NCI-H1694 treated with DMSO at 0.1 percent for 48 hours (cell line): ENCODE results near the gene CCP110.

Experiments
- DNase-seq: peaks from one replicate; lab custom pipeline; 2025; lab: John Stamatoyannopoulos, UW

The CCP110 gene

DNA sequence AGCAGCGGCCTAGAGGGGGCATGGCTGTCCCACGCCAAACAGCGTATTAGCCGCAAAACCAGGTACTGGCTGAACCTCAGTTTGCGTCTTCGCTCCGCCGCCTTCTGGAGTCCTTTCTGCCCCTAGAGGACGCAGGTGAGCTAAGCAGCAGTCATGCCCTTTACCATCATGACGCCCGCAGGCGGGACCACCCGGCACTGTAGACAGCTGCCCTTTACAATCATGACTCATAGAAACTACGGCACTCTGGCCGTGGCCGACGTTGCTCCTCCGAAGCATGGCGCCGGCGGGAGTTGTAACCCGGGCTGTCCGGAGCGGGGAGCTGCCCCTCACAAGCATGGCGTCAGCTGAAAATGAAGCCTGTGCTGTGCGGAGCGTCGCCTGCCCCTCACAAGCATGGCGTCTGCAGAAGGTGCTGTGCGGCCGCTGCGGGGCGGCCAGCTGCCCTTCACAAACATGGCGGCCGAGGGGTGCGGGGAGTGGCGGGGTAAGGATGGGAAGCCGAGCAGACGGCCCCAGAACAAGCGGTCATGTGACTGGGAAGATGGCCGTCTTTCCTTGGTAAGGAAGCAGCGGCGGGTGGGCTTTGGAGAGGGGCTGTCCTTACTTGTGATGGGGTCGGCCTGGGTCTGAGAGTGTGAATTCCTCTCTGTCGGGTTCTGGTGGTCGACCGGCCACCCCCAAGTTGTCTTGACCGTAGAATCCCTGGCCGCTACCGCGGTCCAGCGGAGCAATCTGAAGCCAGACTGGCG, 31.6 kb downstream of the CCP110 start, which contains the start of gene VPS35L:
Gene VPS35L (plus strand): TSS at position 518 of the 752 bp plus-strand sequence. CDS start 27 bp downstream, at position 545.
- DNase-seq, result peak; percentile 92

DNA sequence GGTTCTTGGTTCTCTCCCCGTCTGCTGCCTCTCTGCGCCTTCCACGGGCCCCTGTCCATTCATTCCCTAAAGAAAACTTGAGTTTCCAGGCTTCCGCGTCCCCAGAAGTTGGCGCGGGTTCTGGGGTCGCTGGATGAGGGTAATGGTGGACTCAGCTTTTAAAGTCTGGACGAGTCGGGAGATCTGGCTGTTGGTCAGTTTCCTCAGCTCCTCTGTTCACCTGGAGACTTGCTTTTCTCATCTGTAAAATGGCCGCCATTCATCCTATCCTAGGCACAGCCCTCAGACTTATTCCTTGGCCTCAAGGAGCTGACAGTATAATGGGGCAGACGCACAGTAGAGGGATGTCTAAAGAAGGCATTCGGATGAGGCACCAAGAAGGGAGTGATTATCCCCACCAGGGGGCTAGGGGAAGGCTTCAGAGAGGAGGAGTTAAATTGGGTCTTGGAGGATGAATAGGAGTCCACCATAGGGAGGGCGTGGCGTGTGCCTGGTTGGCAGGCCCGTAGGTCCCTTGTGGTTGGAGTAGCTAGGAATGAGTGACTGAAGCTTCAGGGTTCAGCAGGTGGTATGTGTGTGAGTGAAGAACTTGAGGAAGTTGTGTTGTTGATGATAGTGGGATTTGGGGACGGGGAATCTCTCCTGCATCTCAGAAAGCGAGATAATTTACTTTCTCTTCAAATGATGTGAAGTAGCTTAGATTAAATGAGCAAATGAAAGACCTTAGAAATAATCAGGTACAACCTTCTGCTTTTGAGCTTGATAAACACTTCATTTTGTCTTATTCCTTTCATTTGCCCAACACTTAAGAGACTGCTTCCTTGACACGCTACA, 32.4 kb downstream of the CCP110 start:
- no peak for DNase-seq

DNA sequence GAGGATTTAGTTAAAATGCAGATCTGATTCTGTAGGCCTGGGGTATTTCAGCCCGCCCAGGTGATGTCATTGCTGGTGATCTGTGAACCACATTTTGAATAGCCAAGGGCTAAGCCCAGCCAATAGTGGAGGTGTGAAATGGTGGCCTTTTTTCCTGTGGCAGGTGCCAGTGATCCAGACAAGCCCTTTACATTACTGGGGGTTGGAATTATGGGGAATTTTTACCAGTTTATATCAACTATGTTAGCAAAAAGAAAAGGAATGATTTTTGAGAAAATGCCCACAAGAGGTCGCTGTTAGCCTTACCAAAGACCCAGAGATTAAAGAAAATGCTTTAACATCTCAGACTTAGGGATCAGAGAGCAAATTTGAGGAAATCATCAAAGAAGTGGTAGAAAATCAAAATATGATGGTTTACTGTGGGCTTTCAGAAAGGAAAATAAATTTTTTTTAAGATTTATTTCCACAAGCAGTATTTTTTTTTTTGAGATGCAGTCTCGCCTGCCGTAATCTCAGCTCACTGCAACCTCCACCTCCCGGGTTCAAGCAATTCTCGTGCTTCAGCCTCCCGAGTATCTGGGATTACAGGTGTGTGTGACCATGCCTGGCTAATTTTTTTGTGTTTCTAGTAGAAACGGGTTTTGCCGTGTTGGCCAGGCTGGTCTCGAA, 35.6 kb downstream of the CCP110 start:
- peak; percentile 54 for DNase-seq

DNA sequence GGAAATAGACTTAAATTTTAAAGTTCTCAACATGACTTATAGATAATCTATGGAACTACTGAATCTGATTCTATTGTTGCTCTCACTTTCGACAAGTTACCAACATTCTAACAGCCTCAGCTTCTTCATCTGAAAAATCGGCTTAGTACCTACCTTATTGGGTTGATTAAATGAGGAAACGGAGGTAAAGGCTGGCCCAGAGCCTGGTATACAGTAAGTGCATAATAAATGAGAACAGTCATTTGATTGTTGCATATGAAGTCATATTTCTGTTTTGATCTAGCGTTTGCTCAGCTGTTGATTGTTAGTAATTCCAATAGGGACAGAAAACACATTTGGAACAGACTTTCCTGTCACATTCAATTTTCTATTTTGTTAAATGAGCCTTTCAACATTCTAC, 36.3 kb downstream of the CCP110 start:
- DNase-seq, result no peak

DNA sequence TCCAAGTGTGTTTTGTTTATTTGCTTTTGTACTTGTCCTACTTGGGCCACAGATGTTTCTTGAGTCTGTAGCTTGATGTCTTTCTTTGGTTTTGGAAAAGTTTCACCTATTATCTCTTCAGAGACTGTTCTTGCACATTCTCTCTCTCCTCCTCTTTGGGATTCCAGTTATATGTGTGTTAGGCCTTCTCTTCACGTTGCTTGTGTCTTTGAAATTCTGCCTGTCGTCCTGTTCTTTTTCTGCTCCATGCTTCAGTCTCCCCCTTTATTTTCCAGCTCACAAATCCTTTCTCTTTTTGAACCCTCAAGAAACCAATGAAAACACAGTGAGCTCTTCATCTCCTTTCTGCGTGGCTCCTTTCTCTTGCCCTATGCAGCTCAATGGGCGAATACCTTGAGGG, 39.6 kb downstream of the CCP110 start:
- no peak for DNase-seq

DNA sequence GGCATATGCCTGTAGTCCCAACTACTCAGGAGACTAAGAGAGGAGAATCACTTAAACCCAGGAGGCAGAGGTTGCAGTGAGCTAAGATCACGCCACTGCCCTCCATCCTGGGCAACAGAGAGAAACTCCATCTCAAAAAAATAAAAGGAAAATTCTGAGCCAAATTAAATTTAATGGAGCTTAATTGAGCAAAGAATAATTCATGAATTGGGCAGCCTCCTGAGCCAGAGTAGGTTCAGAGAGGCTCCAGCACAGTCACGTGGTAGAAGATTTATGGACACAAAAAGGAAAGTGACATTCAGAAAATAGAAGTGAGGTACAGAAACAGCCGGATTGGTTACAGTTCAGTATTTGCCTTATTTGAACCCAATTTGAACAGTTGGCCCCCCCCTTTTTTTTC, 42.6 kb downstream of the CCP110 start:
- no peak for DNase-seq

DNA sequence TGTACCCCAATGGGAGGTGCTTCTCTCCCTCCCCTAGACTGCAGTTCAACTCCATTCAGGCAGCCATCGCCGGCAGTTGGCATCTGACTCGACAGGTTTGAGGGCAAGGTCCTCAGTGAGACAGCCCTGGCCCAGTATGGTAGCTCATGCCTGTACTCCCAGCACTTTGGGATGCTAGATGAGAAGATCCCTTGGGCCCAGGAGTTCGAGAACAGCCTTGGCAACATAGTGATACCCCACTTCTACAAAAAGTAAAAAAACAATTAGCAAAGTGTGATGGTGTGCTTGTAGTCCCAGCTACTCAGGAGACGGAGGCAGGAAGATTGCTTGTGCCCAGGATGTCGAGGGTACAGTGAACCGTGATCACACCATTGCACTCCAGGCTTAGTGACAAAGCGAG, 43.8 kb downstream of the CCP110 start:
- DNase-seq, result no peak

DNA sequence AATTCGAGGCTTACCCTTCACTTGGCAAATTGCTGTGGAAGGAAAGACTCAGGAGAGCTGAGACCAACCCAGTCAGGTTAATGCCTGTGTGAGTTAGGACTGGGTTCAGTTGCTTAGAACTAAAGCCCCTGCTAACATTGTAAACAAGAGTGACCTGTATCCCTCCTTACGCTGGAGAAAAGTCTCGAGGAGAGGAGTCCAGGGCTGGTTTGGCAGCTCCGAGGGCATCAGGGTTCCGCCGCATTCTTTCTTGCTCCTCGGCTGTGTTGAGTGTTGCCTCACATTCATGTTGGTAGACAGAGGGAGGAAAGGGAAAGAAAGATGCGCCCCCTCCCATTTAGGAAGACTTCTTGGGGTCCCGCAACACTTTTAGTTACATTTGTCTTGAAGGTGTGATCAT, 50.3 kb downstream of the CCP110 start:
- no peak for DNase-seq

DNA sequence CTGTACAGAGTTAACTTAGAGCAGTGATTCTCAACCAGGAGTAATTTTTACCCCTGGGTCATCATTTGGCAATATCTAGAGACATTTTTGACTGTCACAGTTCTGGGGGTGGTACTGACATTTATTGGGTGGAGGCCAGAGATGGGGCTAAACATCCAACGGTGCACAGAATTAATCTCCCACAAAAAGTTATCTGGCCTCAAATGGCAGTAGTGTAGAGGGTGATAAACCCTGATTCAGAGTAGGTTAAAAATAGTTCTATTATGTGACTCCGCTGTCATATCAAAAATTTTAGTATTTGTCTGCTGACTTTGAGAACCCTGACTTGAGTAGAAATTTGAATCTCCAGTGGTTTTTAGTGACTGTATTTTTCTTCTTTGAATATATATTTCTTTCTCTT, 50.9 kb downstream of the CCP110 start:
- DNase-seq, result no peak

DNA sequence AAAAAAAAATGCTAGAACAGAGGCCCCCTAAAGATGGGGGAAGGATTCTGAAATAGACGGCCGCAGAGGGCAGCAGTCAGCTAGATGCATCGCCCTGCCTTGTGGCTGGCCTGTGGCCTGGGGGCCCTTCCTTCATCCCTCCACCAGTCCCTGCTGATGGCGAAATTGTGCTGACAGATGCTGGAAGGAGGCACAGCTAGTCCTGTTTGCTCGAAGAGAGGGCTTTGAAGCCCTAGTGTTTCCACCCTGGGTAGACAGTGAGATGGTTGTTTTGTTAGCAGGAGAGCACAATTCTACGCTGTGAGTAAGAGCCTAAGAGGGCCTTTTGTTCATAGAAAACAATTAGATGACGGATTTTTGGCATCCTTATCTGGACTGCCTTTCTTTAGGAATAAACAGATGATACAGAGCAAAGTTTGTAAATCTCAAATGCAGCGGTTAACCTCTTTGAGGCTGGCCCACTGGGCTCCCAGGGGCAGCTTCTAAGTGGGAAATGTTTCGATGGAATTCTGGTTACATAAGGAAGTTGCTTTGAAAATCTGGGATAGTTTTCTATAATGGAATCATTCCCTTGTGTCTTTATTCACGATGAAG, 54.7 kb downstream of the CCP110 start:
- no peak for DNase-seq

DNA sequence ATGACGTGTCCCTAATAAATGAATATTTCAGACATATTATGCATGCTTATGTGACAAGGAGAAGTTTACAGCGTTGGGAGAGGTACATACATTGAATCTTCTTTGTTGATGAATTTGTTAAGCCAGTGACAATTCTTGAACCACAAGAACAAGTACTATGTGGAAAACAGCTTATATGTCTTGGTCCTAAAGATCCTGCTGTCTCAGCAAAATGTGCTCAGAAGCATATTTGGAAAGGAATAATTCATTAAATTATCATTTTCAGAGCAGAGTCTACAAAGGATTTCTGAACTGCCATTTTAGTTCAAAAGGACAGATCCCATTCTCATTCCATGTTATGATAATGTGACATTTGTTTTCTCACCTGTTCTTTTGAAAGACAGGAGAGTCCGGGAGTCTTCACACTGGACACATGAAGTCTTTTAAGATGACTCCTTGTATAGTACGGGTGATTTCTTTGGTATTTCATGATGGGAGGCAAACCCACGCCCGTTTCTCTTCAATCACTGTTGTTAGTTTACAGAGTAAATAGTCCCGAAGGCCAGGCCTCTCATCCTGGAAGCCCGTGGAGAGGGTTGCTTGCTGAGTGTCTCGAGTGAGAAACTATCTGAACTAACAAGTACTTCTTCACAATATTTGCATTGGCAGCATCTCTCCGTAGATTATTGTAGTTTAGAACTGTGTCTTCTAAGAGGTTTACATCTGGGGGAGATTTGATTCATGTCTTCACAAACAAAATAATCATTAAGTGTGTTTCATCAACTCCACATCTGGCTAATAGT, 58.5 kb downstream of the CCP110 start:
- no peak for DNase-seq

DNA sequence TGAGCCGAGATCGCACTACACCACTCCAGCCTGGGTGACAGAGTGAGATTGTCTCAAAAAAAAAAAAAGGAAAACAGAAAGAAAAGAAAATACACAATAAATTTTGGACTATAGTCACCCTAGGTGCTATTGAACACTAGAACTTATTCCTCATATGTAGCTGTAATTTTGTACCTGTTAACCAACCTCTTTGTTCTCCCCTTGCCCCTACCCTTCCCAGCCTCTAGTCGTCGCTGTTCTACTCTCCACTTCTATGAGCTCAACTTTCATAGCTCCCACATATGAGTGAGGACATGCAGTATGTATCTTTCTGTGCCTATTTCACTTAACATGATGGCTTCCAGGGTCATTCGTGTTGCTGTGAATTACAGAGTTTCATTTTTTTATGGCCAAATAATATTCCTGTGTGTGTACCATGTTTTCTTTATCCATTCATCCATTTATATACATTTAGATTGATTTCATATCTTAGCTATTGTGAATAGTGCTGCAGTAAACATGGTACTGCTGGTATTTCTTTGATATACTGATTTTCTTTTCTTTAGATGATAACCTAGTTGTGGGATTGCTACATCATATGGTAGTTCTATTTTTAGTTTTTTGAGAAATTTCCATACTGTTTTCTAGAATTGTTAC, 60.0 kb downstream of the CCP110 start:
- peak; percentile 70 for DNase-seq

DNA sequence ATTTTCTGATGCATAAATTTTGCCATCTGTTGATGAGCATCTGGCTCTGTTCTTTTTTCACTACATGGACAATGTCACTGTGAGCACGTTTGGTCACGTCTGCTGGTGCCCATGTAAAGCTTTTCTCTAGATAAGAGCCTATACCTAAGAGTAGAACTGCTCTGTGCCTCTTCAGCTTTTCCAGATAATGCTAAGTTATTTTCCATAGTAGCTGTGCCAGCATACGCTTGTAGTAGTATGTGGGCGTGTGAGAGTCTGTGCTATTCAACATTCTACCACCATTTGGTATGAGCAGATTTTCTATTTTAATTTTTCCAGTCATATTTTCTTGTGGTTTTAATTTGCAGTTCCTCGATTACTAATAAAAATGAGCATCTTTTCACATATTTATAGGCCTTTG, 64.9 kb downstream of the CCP110 start:
- DNase-seq, result peak; percentile 89

DNA sequence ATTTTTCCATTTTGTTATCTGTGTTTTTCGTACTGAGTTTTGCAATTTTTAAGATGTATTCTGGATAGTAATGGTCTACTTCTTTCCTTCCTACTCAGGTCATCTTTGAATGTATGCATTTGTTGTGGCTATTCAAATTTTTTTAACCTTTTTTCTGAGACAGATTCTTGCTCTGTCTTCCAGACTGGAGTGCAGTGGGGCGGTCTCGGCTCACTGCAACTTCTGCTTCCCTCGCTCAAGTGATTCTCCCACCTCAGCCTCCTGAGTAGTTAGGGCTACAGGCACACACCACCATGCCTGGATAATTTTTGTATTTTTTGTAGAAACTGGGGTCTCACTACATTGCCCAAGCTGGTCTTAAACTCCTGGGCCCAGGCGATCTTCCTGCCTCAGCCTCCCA, 65.4 kb downstream of the CCP110 start:
- no peak for DNase-seq

DNA sequence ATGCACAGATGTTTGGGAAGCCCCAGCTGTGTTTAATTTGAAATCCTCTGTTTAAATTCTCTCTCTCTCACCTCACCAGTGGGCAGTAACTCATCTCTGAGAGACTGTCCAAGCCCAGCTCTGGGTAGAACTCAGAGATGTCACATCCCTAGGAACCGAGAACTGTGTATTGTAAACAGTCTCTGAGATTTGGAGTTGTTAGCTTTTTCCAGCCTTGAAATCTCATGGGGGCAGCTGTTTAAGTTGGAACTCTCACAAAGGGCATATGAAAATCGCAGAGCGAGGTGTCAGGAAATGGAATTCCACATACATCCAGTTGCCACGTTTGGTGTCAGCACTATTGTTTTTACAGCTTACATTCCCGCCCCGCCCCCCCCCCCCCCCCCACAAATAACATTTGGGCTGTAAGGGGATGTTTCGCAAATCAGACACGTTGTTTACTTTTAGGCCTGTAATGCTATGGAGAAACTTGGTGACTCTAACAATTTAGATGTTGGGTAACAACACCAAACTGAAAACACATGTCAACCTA, 66.1 kb downstream of the CCP110 start:
- DNase-seq, result peak; percentile 0

DNA sequence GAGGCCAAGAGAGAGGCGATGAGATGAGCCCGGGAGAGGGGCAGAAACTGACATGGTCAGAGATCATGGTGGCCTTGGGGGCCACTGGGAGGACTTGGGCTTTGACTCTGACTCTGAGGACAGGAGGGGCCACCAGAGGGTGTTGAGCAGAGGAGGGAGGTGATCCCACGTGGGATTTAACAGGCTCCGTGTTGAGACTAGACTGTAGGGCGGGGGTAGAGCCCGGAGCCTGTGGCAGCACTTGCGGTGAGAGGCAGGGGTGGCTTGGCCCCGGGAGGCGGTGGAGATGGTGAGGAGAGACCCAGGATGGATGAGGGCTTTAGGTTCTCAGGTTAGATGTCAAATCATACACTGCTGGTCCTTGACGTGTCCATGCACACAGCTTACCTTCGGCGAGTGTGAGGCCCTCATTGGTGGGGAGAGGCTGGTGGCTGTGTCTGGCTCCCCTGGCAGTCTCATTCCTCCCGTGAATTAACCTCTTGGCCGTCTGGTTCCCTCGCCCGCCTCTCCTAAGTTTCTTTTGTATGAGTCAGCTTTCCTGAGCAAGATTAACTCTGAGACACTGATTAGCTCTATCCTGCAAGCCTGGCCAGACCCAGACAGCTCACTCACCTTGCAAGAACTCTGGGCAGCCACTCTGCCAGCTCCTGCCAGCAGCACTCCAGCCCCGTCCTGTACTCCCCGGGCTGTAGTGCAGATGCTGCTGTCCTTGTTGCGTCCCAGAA, 71.5 kb downstream of the CCP110 start:
- no peak for DNase-seq

DNA sequence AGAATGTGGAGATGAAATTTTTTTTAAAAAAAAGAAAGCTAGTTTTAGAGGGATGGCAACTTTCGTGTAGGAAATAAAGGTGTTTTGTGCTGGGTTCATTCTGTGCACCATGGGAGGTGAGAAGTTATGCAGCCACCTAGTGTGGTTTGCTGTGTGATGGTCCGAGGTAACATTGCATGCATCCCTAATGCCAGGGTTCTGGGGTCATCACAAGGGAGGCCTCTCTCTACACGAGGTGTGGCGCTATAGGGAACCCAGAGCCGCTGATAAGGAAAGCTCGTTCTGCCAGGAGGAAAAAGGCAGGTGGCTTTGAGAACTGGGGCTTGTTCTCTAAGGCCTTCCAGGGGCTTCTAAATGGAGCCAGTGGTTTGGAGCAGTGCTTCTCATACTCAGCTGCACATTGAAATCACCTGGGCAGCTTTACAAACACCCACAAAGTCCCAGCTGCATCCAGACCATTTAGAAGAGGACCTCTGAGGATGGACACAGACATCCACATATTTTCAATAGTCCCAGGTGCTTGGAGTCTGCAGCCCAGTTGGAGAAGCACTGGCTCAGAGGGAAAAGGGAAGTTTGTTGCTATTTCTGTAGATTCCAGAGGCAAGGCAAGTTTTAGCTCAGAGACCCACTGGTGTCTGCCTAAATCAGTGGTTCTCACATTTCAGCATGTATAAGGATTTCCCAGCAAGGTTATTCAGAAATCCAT, 75.2 kb downstream of the CCP110 start:
- DNase-seq, result no peak

DNA sequence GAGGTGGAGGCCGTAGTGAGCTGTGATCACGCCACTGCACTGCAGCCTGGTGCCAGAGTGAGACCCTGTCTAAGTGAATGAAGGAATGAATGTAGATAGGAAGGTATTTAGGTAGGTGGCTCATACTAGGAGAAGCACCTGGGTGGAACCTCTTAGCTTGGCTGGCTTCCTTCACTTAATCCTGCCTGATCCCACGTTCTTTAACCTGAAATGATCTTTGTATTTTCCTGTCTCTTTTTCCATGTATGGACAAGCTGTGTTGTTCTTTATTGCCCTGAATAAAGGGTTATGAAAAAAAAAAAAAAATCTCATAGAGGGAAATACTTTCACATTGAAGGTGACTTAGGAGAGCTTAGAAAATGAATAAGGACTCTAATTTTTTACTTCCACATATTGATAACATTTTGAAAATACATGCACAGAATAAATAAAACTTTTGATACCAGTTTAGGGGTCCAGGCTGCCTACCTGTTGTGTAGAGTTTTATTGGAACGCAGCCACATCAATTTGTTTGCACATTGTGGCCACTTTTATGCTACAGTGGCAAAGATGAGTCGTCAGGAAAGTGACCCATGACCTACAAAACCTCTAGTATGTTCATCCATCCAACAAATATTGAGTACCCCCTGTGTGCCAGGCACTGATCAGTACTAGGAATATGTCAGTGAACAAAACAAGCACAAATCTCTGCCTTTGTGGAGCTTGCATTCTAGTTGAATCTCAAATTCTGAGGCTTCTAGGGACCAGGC, 76.4 kb downstream of the CCP110 start:
- DNase-seq, result no peak
